CD4-positive, alpha-beta T cell treated with Interleukin-6 for 4 hours (primary cell): ENCODE data around the gene RHOT2.
A peak's percentile ranks its signal among the peaks of the same experiment; 100 is the strongest.

Source experiments
- DNase-seq: peaks from one replicate; pipeline ENCODE4 v3.0.0-alpha.2; 2020; ENCODE audit warnings: mixed read lengths

Gene RHOT2

GRCh38 chr16:671353-672131 lies 3.6 kb downstream of the RHOT2 start:
- no peak for DNase-seq

GRCh38 chr16:672371-672770 lies 4.4 kb downstream of the RHOT2 start:
- DNase-seq: no peak

GRCh38 chr16:672851-673250 lies 4.9 kb downstream of the RHOT2 start:
- DNase-seq: no peak

- no peak for DNase-seq
Measured at GRCh38 chr16:673399-673991, 5.6 kb downstream of the RHOT2 start.

- DNase-seq: no peak
Measured at GRCh38 chr16:674214-674881, 6.4 kb downstream of the RHOT2 start.

GRCh38 chr16:674968-675883 lies 7.3 kb downstream of the RHOT2 start, which contains the start of gene RHBDL1:
RHBDL1 (plus strand) TSS chr16:675671; CDS start chr16:675791, 120 bp downstream.
- no peak for DNase-seq

- no peak for DNase-seq
Measured at GRCh38 chr16:675884-676564, 8.1 kb downstream of the RHOT2 start.

- DNase-seq: no peak
Measured at GRCh38 chr16:676565-676902, 8.6 kb downstream of the RHOT2 start.

- peak; percentile 43 for DNase-seq
Measured at GRCh38 chr16:676913-677312, 9.0 kb downstream of the RHOT2 start.

GRCh38 chr16:677316-678190 lies 9.6 kb downstream of the RHOT2 start:
- no peak for DNase-seq

GRCh38 chr16:678209-678857 lies 10.4 kb downstream of the RHOT2 start:
- DNase-seq: no peak

- peak; percentile 62 for DNase-seq
Measured at GRCh38 chr16:678858-679813, 11.2 kb downstream of the RHOT2 start.

- peak; percentile 95 for DNase-seq
Measured at GRCh38 chr16:679814-680624, 12.1 kb downstream of the RHOT2 start, which contains the start of gene STUB1. STUB1 (plus strand) TSS chr16:680410; CDS start chr16:680526, 116 bp downstream.

GRCh38 chr16:680625-680945 lies 12.7 kb downstream of the RHOT2 start:
- DNase-seq: no peak

- DNase-seq: no peak
Measured at GRCh38 chr16:680967-681745, 13.2 kb downstream of the RHOT2 start.

- no peak for DNase-seq
Measured at GRCh38 chr16:681746-682427, 14.0 kb downstream of the RHOT2 start.
